Cardiac muscle cell (in vitro differentiated cells and primary cell): ENCODE data around the gene INPP5A. TPM values are rescaled to one million over a fixed set of nuclear protein-coding genes. Genes with fewer than 3 reads are reported as not detected.

Experiments used
- DNase-seq, 2 donors: peaks; one replicate each; pipeline versions ENCODE4 v3.0.0 to v3.0.0-alpha.2; 2010 to 2017; ENCODE audit warnings: low read depth in 1 of 2, low spot score in 1 of 2
- H3K27ac ChIP-seq: fragments of 200-600 bp; sonication (generic); 2 replicates; pipeline ENCODE4 v1.5.1; 2016
- H3K27me3 ChIP-seq: fragments of 200-600 bp; sonication (generic); 2 replicates; pipeline ENCODE4 v1.6.0; 2016; ENCODE audit warnings: control low read depth
- H3K36me3 ChIP-seq: fragments of 200-600 bp; sonication (generic); 2 replicates; pipeline ENCODE4 v1.5.1; 2016; ENCODE audit warnings: control low read depth
- H3K4me1 ChIP-seq: fragments of 200-600 bp; sonication (generic); 2 replicates; pipeline ENCODE4 v1.8.1; 2017; ENCODE audit warnings: low read depth, mild to moderate bottlenecking, mixed run types
- H3K4me3 ChIP-seq: fragments of 200-600 bp; sonication (generic); 2 replicates; pipeline ENCODE4 v1.5.1; 2016; ENCODE audit warnings: mild to moderate bottlenecking
- H3K9me3 ChIP-seq: fragments of 200-600 bp; sonication (generic); 2 replicates; pipeline ENCODE4 v1.5.1; 2017; ENCODE audit warnings: low read depth, mild to moderate bottlenecking, control low read depth
- CTCF ChIP-seq: IDR thresholded peaks from 2 replicates; pipeline ENCODE4 v1.5.1; 2012; ENCODE audit warnings: low read depth, mild to moderate bottlenecking, low read length
- polyA plus RNA-seq: library from polyadenylated mRNA; unstranded; fragments of >200 nt; fragmentation: Nextera tagmentation; extraction: Ambion mirVana; gene quantifications from 2 replicates; pipeline ENCODE4 v1.2.1, GENCODE V29; 2016
- total RNA-seq: library from RNA; depleted of rRNA; stranded (reverse); fragments of >200 nt; gene quantifications from 2 replicates; pipeline ENCODE4 v1.2.3, GENCODE V29; 2016

Gene INPP5A
- total and polyA plus RNA-seq, 2 experiments from 2014 or later: 87.0 to 90.4 TPM

GRCh38 chr10:132832186-132832969, 294.8 kb downstream of the INPP5A start:
- no peak for TF ChIP-seq CTCF
- no peak for DNase-seq
- no peaks in the 10 kb centered on the region for H3K4me1 ChIP-seq
- no peak overlapping the region for H3K4me3 ChIP-seq
- H3K9me3 ChIP-seq: no peaks in the 10 kb centered on the region
- H3K36me3 ChIP-seq: no peaks in the 10 kb centered on the region
- peaks cover 20% of the 10 kb centered on the region for H3K27me3 ChIP-seq
- H3K27ac ChIP-seq: no peak overlapping the region

Other genes with a start within 250 kb of the INPP5A start
- gene STK32C, start 229.8 kb upstream of the INPP5A start, total RNA-seq: 10.4 and 17.5 TPM in 2 replicates
- 23.8 and 28.5 TPM in 2 replicates for gene STK32C, start 229.8 kb upstream of the INPP5A start, polyA plus RNA-seq
- 12.8 and 19.0 TPM in 2 replicates for gene LRRC27, start 205.6 kb upstream of the INPP5A start, total RNA-seq
- 21.8 and 22.1 TPM in 2 replicates for gene LRRC27, start 205.6 kb upstream of the INPP5A start, polyA plus RNA-seq
- gene PWWP2B, start 140.6 kb upstream of the INPP5A start, total RNA-seq: 28.3 and 35.7 TPM in 2 replicates
- gene PWWP2B, start 140.6 kb upstream of the INPP5A start, polyA plus RNA-seq: 11.7 and 11.8 TPM in 2 replicates
- 0.09 and 0.56 TPM in 2 replicates for gene NKX6-2, start 248.4 kb downstream of the INPP5A start, total RNA-seq
- 9.9 and 15.4 TPM in 2 replicates for gene NKX6-2, start 248.4 kb downstream of the INPP5A start, polyA plus RNA-seq